ENCODE measurements around the gene GRIN2A.

The GRIN2A gene

DNA sequence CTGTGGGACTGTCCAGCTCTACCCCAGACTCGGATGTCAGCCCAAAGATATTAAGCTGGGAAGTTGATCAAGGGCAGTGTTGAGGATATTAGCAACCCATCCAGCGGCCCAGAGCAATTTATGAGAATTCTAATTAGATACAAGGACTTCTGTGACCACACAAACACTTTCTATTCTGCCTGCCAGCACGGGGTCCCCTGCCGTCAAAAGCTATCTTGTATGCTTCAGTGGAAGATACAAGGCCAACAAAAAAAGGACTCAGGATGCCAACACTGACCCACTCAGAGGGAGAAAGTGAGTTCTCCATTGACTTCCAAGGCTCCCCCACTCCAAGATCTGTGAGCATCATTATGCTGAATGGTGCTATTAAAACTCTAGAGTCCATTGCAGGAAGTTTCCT is 390.7 kb downstream of the GRIN2A start:
- in situ Hi-C loops (cut with HindIII; ENCODE audit: low pct_ligation_motif_present, low pct_unique_long_range_greater_than_20kb, low sequenced_read_pairs), result no loop called here
- DNase-seq, result no peak

- DNase-seq, result no peak
- in situ Hi-C loops (cut with HindIII; ENCODE audit: low pct_ligation_motif_present, low pct_unique_long_range_greater_than_20kb, low sequenced_read_pairs), result no loop called here
Measured at GRCh38 chr16:9790199-9790598, 392.0 kb downstream of the GRIN2A start.

- in situ Hi-C loops (cut with HindIII; ENCODE audit: low pct_ligation_motif_present, low pct_unique_long_range_greater_than_20kb, low sequenced_read_pairs), result no loop called here
- DNase-seq, result no peak
Measured at GRCh38 chr16:9787717-9788116, 394.5 kb downstream of the GRIN2A start.

GRCh38 chr16:9780831-9781230 is 401.4 kb downstream of the GRIN2A start:
- in situ Hi-C loops (cut with HindIII; ENCODE audit: low pct_ligation_motif_present, low pct_unique_long_range_greater_than_20kb, low sequenced_read_pairs), result no loop called here
- DNase-seq, result no peak

GRCh38 chr16:9778849-9779248 is 403.4 kb downstream of the GRIN2A start:
- DNase-seq, result no peak

GRCh38 chr16:9775998-9776397 is 406.2 kb downstream of the GRIN2A start:
- in situ Hi-C loops (cut with HindIII; ENCODE audit: low pct_ligation_motif_present, low pct_unique_long_range_greater_than_20kb, low sequenced_read_pairs), result no loop called here
- no peak for DNase-seq

More at GRCh38 chr16:9778849-9779248, 403.4 kb downstream of the GRIN2A start:
- in situ Hi-C loops (cut with HindIII; ENCODE audit: low pct_ligation_motif_present, low pct_unique_long_range_greater_than_20kb, low sequenced_read_pairs), result no loop called here

GRCh38 chr16:9773289-9773688 is 408.9 kb downstream of the GRIN2A start:
- DNase-seq, result no peak
- in situ Hi-C loops (cut with HindIII; ENCODE audit: low pct_ligation_motif_present, low pct_unique_long_range_greater_than_20kb, low sequenced_read_pairs), result no loop called here

DNA sequence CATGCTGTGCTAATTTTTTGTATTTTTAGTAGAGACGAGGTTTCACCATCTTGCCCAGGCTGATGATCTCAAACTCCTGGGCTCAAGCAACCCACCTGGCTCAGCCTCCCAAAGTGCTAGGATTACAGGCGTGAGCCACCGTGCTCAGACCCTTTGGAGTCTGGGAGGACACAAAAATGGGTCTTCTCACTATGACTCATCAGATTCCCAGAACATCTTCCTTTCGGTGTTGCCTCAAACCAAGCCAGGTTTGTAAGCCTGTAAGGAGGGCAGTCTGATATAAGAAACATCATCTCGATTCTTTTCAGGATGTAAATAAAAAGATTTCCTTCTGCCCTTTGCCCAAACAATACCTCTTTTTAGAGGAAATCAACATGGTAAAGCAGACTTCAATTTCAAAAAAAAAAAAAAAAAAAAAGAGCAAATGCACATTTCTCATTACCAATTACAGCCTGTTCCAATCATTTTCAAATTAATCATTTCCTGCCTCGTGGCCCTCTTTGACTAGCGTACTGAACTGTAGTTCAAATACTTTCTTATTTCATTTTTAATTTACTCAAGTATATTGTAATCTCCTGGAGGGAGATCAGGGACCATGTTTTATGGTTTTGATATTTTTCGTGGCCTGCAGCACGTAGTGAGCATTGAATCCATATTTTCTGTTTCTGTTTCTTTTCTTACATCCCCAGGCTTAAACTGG is 409.6 kb downstream of the GRIN2A start:
- in situ Hi-C loops (cut with HindIII; ENCODE audit: low pct_ligation_motif_present, low pct_unique_long_range_greater_than_20kb, low sequenced_read_pairs), result no loop called here
- no peak for DNase-seq

- no peak for DNase-seq
- in situ Hi-C loops (cut with HindIII; ENCODE audit: low pct_ligation_motif_present, low pct_unique_long_range_greater_than_20kb, low sequenced_read_pairs), result no loop called here
Measured at GRCh38 chr16:9766891-9767290, 415.3 kb downstream of the GRIN2A start.

DNA sequence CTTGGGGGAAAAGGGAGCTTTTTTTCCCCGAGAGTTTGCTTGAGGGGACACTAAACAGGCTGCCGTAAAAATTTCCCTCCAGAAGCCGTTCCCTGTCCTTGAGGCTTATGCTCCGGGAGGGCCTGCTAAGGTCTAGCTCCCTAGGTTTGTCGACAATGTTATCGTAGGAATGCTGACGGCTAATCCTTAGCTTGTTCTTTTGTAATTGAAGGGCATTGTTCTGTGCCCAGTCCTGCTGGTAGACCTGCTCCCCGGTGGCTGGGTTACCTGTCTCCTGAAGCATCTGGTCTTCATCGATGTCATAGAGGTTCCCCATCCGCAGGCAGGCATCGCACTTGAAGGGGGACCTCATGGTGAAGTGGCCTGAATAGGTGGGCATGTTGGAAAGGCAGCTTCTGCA is 418.7 kb downstream of the GRIN2A start:
- in situ Hi-C loops (cut with HindIII; ENCODE audit: low pct_ligation_motif_present, low pct_unique_long_range_greater_than_20kb, low sequenced_read_pairs), result no loop called here
- DNase-seq, result no peak

GRCh38 chr16:9761870-9762269 is 420.4 kb downstream of the GRIN2A start:
- in situ Hi-C loops (cut with HindIII; ENCODE audit: low pct_ligation_motif_present, low pct_unique_long_range_greater_than_20kb, low sequenced_read_pairs), result no loop called here
- DNase-seq, result no peak

DNA sequence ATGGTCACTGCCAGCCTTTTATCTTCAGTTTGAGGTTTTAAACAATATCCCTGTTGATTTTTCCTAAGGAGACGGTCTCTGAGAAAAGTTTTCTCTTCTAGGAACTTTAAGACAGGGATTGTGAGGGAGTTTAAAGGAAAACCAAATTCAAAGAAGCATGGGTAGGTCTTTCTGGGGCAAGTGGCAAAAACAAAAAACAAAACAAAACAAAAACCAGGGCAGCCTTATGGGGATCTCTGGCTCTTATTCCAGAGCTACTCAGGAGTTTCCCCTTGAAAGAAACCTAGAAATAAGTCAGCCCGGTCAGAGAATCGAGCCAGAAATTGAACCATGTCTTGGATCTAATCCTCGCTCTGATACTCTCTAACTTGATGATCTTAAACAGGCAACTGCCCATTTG is 424.5 kb downstream of the GRIN2A start:
- no peak for DNase-seq
- in situ Hi-C loops (cut with HindIII; ENCODE audit: low pct_ligation_motif_present, low pct_unique_long_range_greater_than_20kb, low sequenced_read_pairs), result no loop called here

- no peak for DNase-seq
- in situ Hi-C loops (cut with HindIII; ENCODE audit: low pct_ligation_motif_present, low pct_unique_long_range_greater_than_20kb, low sequenced_read_pairs), result no loop called here
Measured at GRCh38 chr16:9756434-9756833, 425.8 kb downstream of the GRIN2A start.

- in situ Hi-C loops (cut with HindIII; ENCODE audit: low pct_ligation_motif_present, low pct_unique_long_range_greater_than_20kb, low sequenced_read_pairs), result no loop called here
- no peak for DNase-seq
Measured at GRCh38 chr16:9755081-9755480, 427.1 kb downstream of the GRIN2A start.

DNA sequence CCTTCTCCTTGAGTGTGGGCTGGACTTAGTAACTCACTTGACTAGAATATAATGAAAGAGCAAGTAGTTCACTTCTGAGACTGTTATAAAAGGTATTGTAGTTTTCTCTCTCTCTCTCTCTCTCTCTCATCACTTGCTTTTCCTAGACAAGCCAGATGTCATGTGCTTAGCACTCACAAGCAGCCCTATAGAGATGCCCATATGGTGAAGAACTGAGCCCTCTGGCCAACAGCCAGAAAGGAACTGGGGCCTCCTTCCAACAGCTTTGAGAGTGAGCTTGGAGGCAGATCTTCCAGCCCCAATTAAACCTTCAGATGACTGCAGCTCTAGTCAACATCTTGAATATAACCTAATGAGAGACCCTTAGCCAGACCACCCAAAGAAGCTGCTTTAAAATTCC is 440.5 kb downstream of the GRIN2A start:
- DNase-seq, result no peak
- in situ Hi-C loops (cut with HindIII; ENCODE audit: low pct_ligation_motif_present, low pct_unique_long_range_greater_than_20kb, low sequenced_read_pairs), result no loop called here

- DNase-seq, result no peak
- in situ Hi-C loops (cut with HindIII; ENCODE audit: low pct_ligation_motif_present, low pct_unique_long_range_greater_than_20kb, low sequenced_read_pairs), result no loop called here
Measured at GRCh38 chr16:9739301-9739700, 442.9 kb downstream of the GRIN2A start.

GRCh38 chr16:9738690-9739089 is 443.5 kb downstream of the GRIN2A start:
- in situ Hi-C loops (cut with HindIII; ENCODE audit: low pct_ligation_motif_present, low pct_unique_long_range_greater_than_20kb, low sequenced_read_pairs), result no loop called here

GRCh38 chr16:9736547-9736946 is 445.7 kb downstream of the GRIN2A start:
- no peak for DNase-seq
- in situ Hi-C loops (cut with HindIII; ENCODE audit: low pct_ligation_motif_present, low pct_unique_long_range_greater_than_20kb, low sequenced_read_pairs), result no loop called here

More at GRCh38 chr16:9738690-9739089, 443.5 kb downstream of the GRIN2A start:
- DNase-seq, result no peak

- in situ Hi-C loops (cut with HindIII; ENCODE audit: low pct_ligation_motif_present, low pct_unique_long_range_greater_than_20kb, low sequenced_read_pairs), result no loop called here
- no peak for DNase-seq
Measured at GRCh38 chr16:9723136-9723535, 459.1 kb downstream of the GRIN2A start.

DNA sequence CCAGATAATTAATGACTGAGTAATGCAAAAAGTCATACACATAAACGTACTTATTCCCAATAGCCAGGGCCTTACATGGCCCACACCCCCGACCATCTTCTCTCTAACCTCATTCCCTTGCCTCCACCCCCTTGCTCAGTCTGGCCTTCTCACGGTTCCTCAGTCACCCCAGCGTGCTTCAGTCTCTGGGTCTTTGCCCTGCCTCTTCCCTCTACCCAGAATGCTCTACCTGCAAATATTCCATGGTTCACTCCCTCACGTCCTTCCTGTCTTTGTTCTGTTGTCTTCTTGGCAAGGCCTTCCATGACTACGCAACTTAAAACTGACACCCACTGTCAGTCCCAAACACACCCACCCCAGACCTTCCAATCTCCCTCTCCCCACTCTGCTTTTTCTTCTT is 468.3 kb downstream of the GRIN2A start:
- DNase-seq, result no peak
- in situ Hi-C loops (cut with HindIII; ENCODE audit: low pct_ligation_motif_present, low pct_unique_long_range_greater_than_20kb, low sequenced_read_pairs), result no loop called here

DNA sequence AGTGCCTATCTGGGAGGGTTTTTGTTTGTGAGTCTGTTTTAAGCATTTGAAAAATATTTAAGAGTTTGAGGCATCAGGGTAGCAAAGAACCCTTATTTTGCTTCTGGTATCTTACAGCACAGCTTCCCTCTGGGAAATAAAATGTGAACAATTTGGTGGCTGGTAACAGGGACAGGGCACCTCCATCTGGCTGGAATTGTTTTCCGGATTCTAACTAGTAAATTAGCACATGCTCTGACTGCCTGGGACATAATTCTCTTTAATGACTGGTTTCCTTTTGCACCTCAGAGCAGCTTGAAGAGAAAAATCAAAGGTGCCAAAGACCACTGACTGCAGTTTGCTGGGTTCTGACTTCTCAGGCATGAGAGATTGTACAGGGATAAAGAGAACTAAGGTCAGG is 469.1 kb downstream of the GRIN2A start:
- no peak for DNase-seq
- in situ Hi-C loops (cut with HindIII; ENCODE audit: low pct_ligation_motif_present, low pct_unique_long_range_greater_than_20kb, low sequenced_read_pairs), result no loop called here
